T-helper 1 cell (primary cell): ENCODE measurements around the gene AFMID.

Experiments used
- DNase-seq, 5 donors: peaks; one replicate each; pipeline ENCODE4 v3.0.0-alpha.2; 2012 to 2020

The AFMID gene

GRCh38 chr17:78255953-78256706 lies 69.0 kb downstream of the AFMID start:
- DNase-seq, result no peak

- DNase-seq, result no peak
These were observed 69.8 kb downstream of the AFMID start for GRCh38 chr17:78256707-78257591.
